GM21447 (cell line): ENCODE measurements around the gene ZFP90.
"Not testable (repeated sequence)": the region's sequence is repeated elsewhere in the genome, so short reads cannot be mapped to it uniquely, and the experiment has no call there.

ENCODE experiments used
- ATAC-seq: cut with Tn5 transposase; IDR thresholded peaks from one replicate; pipeline ENCODE4 v1.9.1; 2021; ENCODE audit not compliant: unreplicated experiment

Gene ZFP90

GRCh38 chr16:68538880-68539701 lies at the start of gene ZFP90:
Gene ZFP90, plus strand, starts transcription at chr16:68539291. Its CDS starts 502 bp downstream, at chr16:68539793.
- peak; percentile 80 for ATAC-seq

GRCh38 chr16:68490358-68490757 lies 48.7 kb upstream of the ZFP90 start:
- no peak for ATAC-seq

- peak; percentile 67 for ATAC-seq
Observed at GRCh38 chr16:68490829-68491575, 48.1 kb upstream of the ZFP90 start.

- ATAC-seq, result no peak
Observed at GRCh38 chr16:68491576-68491950, 47.5 kb upstream of the ZFP90 start.

GRCh38 chr16:68492151-68492542 lies 46.9 kb upstream of the ZFP90 start:
- ATAC-seq, result no peak

- ATAC-seq, result no peak
Observed at GRCh38 chr16:68492543-68493411, 46.3 kb upstream of the ZFP90 start.

GRCh38 chr16:68493412-68494070 lies 45.5 kb upstream of the ZFP90 start:
- no peak for ATAC-seq

GRCh38 chr16:68494261-68494660 lies 44.8 kb upstream of the ZFP90 start:
- ATAC-seq, result not testable (repeated sequence)

- ATAC-seq, result no peak
Observed at GRCh38 chr16:68496689-68497088, 42.4 kb upstream of the ZFP90 start.

- no peak for ATAC-seq
Observed at GRCh38 chr16:68499006-68499405, 40.1 kb upstream of the ZFP90 start.

GRCh38 chr16:68503334-68503733 lies 35.8 kb upstream of the ZFP90 start:
- ATAC-seq, result no peak

GRCh38 chr16:68504066-68504465 lies 35.0 kb upstream of the ZFP90 start:
- no peak for ATAC-seq

GRCh38 chr16:68506331-68507053 lies 32.6 kb upstream of the ZFP90 start:
- no peak for ATAC-seq

GRCh38 chr16:68508013-68508412 lies 31.1 kb upstream of the ZFP90 start:
- ATAC-seq, result no peak

GRCh38 chr16:68508641-68509240 lies 30.4 kb upstream of the ZFP90 start:
- no peak for ATAC-seq

GRCh38 chr16:68509381-68509780 lies 29.7 kb upstream of the ZFP90 start:
- no peak for ATAC-seq

- no peak for ATAC-seq
Observed at GRCh38 chr16:68510775-68511174, 28.3 kb upstream of the ZFP90 start.

- ATAC-seq, result no peak
Observed at GRCh38 chr16:68512183-68512582, 26.9 kb upstream of the ZFP90 start.

- ATAC-seq, result no peak
Observed at GRCh38 chr16:68512742-68513141, 26.3 kb upstream of the ZFP90 start.

GRCh38 chr16:68514511-68514910 lies 24.6 kb upstream of the ZFP90 start:
- no peak for ATAC-seq
